Measurements from ENCODE around the gene ULBP1.
A peak's percentile ranks its signal among the peaks of the same experiment; 100 is the strongest.
"Not testable (repeated sequence)": the region's sequence is repeated elsewhere in the genome, so short reads cannot be mapped to it uniquely, and the experiment has no call there.

Gene ULBP1

DNA sequence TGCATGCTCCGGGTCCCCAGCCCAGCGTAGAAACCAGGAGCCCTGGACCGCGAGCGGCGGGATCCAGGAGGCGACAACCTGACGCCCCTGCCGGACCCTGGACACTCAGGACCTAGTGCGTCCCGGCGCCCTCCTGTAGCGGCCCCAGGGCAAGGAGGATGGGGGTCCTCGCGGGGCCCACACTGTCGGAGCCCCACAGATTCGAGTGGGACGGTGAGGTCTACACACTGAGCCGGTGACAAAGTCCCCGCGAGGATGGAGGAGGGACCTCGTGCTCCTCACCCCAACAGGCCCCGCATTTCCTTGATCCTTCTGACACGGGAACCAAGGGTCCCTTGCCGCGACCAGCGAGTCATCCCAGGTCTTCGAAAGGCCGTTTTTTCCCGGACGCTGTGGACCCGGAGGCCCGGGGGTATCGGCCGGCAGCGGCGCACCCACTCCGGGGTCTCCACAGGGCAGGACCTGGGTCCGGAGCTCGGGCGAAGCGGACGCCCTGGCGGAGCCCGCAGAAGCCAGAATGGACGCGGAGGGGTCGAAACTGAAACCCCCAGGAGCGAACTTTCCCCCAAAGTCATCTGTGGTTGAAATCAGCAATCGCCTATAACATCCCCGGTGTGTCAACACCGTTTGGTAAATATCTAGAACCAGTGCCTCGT, 9.3 kb upstream of the ULBP1 start:
- peak; percentile 62 for DNase-seq

DNA sequence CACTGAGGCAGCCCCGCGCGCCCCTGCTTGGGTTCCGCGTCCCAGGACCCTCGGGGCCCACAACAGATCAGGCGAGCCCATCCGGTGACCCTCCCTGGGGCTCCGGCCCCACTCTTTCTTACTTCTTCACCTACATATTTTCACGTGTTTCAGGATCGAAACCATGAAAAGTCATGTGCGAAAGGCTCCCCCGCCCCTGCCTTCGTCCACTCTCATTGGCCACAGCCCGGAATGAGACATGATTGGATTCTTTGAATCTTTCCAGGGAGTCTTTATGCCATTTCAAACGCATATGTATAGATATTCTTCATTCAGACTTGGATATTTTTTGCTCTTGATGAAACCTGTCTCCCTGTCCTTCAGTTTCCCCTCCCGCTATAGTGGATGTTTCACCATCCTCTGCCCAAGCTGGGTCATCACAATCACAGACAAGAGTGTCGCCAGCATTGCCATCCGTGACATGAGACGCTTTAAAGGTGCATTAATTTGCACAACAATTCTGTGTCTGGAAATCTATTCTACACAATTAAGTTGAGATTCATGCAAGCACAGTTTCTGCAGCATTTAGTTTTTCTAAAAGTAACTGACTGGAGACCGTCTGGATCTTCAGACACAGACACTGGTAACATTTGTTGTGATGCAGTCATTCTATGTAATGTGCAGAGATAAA, 8.6 kb upstream of the ULBP1 start:
- DNase-seq = peak; percentile 60

DNA sequence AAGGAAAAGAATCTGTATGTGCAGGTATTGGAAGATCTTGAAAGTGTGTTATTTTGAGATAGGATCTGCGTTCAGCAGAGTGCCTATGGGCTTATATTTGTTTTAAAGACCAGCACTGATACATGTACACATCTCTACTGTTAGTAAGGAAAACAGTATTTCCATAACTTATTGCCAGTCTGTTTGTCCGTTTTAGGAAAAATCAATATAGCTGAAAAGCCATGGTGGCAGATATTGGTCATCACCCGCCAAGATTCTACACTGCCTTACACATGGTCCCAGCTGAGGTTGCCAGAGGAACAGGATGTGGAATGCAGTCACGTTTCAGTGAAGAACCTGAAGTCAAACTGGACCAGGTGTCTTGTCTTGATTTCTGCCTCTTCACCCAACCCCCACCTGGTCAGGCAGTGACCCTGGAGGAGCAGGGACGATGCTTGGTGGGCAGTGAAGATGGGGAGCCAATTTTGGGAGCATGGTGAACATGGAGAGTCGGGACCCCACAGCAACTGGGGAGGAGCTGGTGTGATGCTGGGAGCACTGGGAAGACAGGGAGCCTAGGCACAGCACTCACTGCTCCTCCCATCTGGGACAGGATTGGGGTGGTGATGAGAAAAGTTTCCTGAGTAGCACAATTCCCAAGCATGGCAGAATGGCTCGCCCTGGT, 8.0 kb upstream of the ULBP1 start:
- peak; percentile 38 for DNase-seq

DNA sequence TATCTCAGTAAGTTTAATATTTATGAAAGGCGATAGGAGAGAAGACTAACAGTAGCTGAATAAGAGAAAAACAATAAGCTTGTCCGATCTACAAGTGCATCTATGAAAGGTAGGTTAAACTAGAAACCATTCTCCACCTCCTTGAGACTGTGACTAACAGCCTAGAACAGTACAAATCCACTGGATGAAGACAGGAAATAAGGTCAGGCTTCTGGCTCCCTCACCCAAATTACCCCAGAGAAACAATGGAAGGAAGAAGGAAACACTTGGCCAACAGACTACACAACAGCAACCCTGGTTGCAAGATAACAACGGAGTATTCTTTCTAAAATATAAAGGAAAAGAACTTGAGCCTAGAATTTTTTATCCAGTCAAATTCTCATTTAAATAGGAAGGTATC, 5.6 kb upstream of the ULBP1 start:
- not testable (repeated sequence) for DNase-seq

DNA sequence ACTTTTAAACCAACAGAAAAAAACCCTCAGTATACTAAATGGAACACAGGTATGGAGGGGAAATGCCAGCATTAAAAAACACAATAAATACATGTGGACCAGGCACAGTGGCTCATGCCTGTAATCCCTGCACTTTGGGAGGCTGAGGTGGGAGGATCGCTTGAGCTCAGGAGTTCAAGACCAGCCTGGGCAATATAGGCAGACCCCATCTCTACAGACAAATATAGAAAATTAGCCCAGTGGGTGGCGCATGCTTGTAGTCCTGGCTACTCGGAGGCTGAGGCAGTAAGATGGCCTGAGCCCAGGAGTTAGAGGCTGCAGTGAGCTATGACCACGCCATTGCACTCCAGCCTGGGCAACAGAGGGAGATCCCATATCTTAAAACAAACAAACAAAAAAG, 3.9 kb upstream of the ULBP1 start:
- DNase-seq = not testable (repeated sequence)

DNA sequence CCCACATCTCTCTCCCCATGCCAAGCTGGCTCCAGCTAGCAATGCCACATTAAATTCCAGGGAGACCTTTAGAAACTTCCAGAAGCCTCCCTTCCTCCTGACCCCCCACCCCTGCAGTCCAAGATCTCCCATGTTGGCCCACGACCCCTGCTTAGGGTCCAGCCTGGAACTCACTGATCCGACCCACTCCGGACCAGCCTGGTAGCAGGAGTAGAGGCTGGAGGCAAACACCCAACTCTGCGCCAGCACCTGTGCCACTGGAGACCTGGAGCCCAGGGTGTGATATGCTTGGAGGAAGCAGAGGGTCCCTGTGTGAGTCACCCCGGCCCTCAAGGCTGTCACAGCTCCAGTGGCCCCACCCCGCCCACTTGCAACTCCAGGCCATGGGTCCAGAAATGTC, 3.3 kb upstream of the ULBP1 start:
- no peak for DNase-seq

DNA sequence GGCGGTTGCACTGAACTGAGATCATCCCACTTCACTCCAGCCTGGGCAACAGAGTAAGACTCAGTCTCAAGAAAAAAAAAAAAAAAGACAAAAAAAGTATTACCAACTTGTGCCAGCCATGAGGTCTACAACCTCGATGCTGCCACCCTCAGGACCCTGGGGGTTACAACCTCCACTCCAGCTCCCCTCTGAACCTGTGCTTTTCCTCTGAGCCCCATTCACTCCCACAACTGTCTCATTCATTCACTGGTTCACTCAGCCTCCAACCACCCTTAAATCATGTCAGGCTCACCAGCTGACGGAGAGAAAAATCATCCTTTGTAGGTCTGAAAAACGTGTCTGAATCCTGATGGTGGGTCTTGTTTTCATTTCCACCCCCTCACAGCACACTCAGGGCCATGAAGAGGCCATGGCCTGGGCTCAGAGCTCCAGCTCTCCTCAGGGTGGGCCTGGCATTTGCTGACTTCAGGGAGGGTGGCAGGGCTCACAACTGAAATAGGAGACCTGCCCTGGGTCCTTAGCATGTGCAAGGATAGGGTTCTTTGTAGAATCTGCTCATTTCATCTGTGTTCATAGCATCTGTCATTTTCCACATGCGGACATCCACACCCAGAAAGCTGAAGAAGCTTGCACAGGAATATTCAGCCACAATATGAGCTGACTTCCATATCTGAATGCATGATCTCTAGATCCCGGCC, 1.9 kb upstream of the ULBP1 start:
- DNase-seq = peak; percentile 74

DNA sequence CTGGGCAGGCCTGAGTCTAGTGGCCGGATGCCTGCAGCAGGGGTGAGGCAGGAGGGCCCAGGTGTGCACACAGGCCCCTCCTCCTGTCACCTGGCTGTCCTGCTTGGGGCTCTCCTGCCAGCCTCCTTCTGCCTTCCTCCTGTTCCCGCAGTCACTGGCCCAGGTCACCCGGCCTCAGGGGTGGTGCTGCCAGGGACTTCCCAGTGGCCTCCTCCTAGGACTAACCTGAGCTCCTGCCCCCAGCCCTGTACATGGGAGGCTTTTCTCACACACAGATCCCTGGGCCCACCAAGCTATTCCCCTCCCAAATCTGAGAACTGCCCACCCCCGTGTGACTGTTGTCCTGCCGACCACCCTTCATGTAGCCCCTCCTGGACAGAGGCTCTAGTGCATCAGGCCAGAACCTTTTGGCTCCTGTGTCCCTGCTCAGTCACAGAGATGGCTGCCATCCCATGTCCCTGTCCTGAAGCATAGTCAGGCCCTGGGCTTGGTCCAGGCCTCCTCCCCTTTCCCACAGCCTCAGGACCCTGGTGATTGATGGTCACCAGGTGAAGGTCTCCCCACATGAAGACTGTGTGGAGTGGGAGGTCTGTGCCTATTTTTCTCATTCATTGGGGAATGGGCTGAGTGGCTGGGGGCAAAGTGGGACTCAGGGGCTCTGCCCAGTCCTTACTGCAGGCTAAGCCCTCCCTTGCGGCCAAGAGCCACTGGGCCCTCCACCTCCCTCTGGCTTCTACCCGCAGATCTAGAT, 1.1 kb upstream of the ULBP1 start:
- no peak for DNase-seq

DNA sequence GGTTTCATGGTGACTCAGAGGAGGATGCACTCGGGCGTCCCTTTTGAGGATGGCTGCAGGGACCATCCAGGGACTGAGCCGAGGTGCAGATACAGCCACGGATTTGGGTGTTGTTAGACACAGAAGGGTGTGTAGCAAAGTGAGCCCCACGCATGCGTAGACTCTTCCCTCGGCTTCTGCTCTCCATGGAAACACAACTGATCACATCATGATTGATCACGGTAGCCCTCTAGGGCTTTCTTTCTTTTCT, 606 bp upstream of the ULBP1 start:
- peak; percentile 80 for DNase-seq

DNA sequence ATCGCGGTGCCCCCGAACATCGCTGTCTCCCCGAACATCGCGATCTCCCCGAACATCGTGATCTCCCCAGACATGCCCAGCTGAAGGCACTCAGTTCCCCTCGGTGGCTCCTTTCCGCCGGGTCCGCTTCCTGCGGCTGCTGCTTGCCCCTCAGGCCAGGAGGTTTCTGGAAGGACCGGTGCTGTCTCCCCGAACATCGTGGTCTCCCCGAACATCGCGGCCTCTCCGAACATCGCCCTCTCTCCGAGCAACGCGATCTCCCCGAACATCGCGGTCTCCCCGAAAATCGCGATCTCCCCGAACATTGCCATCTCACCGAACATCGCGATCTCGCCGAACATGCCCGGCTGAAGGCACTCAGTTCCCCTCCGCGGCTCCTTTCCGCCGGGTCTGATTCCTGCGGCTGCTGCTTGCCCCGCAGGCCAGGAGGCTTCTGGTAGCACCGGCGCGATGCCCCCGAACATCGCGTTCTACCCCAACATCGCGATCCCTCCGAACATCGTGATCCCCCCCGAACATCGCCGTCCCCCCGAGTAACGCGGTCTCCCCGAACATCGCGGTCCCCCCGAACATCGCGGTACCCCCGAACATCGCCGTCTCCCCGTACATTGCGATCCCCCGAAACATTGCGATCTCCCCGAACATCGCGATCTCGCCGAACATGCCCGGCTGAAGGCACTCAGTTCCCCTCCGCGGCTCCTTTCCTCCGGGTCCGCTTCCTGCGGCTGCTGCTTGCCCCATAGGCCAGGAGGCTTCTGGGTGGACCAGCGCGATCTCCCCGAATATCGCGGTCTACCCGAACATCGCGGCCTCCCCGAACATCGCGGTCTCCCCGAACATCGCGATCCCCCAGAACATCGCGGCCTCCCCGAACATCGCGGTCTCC, 808 bp downstream of the ULBP1 start:
- peak; percentile 66 for DNase-seq

DNA sequence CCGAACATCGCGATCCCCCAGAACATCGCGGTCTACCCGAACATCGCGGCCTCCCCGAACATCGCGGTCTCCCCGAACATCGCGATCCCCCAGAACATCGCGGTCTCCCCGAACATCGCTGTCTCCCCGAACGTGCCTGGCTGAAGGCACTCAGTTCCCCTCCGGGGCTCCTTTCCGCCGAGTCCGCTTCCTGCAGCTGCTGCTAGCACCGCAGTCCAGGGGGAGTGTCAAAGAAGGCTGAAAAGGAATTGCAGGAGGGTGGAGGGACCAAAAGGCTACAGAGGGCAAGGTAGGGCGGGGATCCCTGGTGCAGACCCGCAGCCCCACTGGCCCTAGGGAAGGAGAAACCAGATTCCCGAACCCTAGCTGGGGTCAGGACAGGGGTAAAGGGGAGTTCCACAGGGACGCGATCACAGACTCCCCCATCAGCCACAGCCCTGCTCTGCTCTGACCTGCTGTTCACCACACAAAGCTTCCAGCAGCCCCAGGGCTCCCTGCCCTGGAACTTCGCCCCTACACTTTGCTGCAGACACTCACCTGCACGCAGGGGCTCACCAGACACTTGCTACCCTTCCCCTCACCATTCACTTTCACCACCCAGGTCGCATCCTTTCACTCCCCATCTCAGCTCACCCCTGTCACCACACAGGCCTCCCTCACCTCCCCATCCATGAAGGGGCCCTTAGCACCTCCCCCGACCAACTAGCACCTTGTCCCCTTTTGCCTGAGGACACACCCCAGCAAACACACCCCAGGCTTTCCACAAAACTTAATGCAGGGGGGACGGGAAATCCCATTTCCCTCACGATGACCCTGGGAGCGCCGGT, 1.7 kb downstream of the ULBP1 start:
- DNase-seq = no peak

DNA sequence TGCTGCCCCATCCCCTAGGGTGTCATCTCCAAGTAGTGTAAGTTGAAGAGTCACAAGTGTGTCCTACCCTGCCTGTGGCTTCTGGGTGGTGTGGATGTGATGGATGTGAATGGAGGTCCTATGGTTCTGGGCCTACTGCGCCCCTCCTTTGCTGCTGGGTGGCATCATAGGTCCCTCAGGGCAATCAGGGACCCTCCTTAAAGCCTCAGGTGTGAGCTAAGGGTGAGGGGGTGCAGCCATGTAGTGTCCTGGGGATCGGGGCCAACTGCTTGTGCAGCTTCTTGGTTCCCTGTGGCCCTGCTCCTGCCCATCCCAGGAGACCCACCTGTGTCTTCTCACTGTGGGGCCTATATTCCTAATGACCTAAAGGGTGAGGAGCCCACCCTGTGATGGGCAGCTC, 2.6 kb downstream of the ULBP1 start:
- not testable (repeated sequence) for DNase-seq

DNA sequence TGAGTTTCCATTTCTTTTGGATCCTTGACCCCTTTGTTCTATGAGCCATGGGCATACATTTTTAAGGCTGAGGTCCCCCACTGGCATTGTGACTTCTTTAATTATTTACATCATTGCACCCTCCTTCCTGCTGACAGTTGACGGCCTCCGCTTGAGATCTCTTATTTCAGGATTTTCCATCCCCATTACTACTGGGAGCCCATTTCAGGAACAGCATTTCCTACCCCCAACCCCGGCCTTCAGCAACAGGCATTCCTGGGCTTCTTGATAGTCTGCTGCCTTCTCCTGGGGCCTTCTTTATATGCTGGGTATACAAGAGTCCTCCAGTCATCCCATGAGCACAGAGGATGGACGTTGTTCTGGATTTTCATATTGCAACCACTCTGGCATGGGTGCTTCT, 3.8 kb downstream of the ULBP1 start:
- no peak for DNase-seq

DNA sequence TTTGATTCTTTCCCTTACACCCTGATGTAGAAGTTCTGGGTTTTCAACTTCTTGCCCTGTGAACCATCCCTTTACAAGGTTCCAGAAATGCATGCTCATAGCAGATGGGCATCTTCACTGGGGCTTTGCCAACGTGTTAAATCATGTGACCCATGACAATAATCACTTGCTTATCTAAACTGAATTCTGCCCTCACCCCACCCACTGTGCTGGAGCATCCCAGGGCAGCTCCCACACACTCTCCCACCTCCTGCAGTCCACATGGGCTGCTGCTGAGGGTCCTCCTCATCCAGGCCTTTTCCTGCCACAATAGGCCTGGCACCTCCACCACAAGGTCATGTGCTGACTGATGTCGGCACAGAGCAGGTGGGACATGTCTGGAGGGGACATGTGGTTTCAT, 4.3 kb downstream of the ULBP1 start:
- not testable (repeated sequence) for DNase-seq

DNA sequence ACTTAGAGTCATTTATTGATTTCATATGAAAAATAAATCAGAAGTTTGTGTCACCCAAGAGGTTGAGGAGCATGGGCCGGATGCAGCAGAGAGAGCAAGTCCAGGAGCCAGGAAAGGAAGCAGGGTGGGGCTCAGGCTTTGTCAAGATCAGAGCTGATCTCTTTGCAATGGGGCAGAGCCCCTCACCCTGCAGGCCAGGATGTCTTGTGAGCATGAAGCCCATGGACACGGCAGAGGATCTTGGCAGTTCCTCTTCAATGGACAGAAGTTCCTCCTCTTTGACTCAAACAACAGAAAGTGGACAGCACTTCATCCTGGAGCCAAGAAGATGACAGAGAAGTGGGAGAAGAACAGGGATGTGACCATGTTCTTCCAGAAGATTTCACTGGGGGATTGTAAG, 5.2 kb downstream of the ULBP1 start:
- DNase-seq = not testable (repeated sequence)

DNA sequence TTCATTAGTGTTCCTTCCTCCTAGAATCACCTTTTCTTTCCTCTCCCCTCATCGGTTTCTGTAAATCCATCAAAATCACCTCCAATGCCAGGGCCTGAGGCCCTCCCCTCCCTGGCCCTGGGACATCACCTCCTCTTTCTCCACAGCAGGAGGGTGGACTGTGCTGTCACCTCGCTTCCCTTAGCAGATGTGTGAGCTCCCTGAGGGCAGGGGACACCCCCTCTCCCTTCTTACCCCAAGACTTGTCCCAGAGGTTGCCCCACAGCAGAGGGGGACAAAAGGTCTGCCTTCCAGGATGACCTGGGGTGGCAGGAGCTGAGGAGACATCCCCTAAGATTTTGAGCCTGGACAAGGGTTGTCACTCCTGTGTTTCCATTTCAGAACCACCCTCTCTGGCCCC, 5.9 kb downstream of the ULBP1 start:
- DNase-seq = no peak

DNA sequence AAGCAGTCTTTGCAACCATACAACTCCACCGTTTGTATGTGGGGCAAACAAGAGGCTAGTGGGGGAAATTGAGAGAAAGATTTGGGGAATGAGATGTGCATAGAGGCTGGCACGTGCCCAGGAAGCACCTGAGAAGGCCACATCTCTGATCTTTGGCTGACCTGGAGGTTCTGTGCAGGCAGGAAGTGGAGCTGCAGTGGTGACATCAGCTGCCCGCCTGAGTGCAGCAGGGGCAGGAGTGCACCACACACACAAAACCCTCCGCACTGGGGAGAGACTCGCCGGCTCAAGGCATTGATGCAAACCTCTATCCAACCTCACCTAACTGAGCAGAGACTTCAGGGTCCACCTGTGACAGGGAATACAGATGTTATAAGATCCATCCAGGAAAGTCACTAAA, 10.7 kb downstream of the ULBP1 start:
- DNase-seq = not testable (repeated sequence)

DNA sequence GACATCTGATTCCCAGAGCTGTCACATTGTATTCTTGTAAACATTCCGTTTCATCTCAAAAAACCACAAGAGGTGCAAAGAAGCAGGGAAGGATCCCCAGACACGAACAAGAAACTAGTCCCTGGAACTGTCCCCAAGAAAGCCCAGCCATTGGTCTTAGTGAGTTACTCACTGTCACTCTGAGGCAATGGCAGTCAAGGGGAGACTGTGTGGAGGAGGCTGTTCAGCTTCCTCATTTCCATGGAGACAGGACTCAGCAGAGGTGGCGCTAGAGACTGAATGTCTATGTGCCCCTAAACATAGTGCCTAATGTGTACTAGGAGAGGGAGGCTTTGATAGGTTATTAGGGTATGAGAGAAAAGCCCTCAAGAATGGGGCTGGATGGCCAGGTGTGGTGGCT, 11.1 kb downstream of the ULBP1 start:
- DNase-seq = no peak

DNA sequence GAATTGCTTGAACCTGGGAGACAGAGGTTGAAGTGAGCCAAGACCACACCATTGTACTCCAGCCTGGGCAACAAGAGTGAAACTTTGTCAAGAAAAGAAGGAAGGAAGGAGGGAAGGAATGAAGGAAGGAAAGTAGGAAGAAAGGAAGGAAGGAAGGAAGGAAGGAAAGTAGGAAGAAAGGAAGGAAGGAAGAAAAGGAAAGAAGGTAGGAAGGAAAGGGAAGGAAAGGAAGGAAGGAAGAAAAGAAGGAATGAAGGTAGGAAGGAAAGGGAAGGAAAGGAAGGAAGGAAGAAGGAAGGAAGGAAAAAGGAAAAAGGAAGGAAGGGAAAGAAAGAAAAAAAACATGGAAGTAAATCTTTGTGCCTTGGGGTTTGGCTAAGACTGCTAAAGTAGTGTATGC, 11.7 kb downstream of the ULBP1 start:
- no peak for DNase-seq

DNA sequence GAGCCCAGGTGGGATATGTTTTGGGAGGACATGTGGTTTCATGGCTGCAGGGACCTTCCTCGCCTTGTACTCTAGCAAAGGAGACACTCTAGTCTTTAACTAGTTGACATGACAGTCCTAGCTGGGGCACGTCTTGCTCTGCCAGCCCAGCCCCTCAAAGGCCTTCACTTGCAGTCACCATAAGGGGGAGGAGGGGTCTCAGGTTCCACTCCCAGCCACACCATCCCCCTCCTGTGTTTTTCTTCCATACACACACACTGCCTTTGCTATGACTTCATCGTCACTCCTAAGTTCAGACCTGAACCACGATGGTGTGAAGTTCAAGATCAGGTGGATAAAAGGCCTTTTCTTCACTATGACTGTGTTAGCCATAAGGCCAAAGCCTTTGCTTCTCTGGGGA, 13.5 kb downstream of the ULBP1 start:
- DNase-seq = no peak

DNA sequence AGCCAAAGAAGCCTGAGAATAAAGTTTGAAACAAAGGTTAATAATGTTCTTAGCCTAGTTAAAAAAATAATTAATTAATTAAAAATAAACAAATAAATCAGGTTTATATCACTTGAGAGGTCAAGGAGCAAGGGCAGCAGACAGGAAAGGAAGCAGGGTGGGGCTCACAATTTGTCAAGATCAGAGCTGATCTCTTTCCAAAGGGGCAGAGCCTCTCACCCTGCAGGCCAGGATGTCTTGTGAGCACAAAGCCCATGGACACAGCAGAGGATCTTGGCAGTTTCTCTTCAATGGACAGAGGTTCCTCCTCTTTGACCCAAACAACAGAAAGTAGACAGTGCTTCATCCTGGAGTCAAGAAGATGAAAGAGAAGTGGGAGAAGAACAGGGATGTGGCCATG, 14.9 kb downstream of the ULBP1 start:
- no peak for DNase-seq

Data from activated effector memory CD4-positive, alpha-beta T cell treated with anti-CD3 and anti-CD28 coated beads, Interleukin-2, amount 50 U/mL, for 16 hours (primary cell).